Panc1 (cell line): ENCODE measurements around the gene TAB2. TPM values are rescaled to one million over a fixed set of nuclear protein-coding genes. Genes with fewer than 3 reads are reported as not detected.

Experiments used
- ATAC-seq: fragments of 200-7000 bp; cut with Tn5 transposase; 2 replicates; pipeline ENCODE4 v1.9.1; 2020; ENCODE audit warnings: mild to moderate bottlenecking, moderate library complexity
- BruUV-seq: library from RNA; stranded (reverse); fragments of 400-500 nt; replicated peaks from 2 replicates; lab custom pipeline; 2021; lab: Mats Ljungman, UMichigan
- CTCF ChIA-PET: fragments of 300-600 bp; sonication (Branson Sonifier 250); formaldehyde crosslinking; loops from one replicate; lab custom pipeline; 2022; ENCODE audit warnings: antibody characterized with exemption; lab: Charles Lee
- POLR2A ChIA-PET: fragments of 300-600 bp; sonication (Branson Sonifier 250); formaldehyde crosslinking; loops from one replicate; lab custom pipeline; 2022; ENCODE audit warnings: antibody characterized with exemption; lab: Charles Lee
- DNase-seq: peaks from one replicate; pipeline ENCODE4 v3.0.0-alpha.2; 2010; ENCODE audit warnings: low read depth, low spot score
- H3K27ac ChIP-seq: 2 replicates; pipeline ENCODE4 v1.5.1; 2011; ENCODE audit warnings: mild to moderate bottlenecking, low read length, inconsistent platforms
- H3K27me3 ChIP-seq: fragments of 200-500 bp; sonication (Bioruptor generic); 2 replicates; pipeline ENCODE4 v1.6.0; 2014; ENCODE audit warnings: low read length, inconsistent platforms; ENCODE audit not compliant: control insufficient read depth, insufficient read depth
- H3K36me3 ChIP-seq: fragments of 200-500 bp; sonication (Bioruptor generic); 2 replicates; pipeline ENCODE4 v1.5.1; 2014; ENCODE audit warnings: inconsistent platforms, mild to moderate bottlenecking, low read length, moderate library complexity; ENCODE audit not compliant: control insufficient read depth, insufficient read depth
- H3K4me1 ChIP-seq: 2 replicates; pipeline ENCODE4 v1.5.1; 2011; ENCODE audit warnings: inconsistent platforms, mild to moderate bottlenecking, low read length, moderate library complexity; ENCODE audit not compliant: control insufficient read depth, insufficient read depth
- H3K4me3 ChIP-seq, 2 experiments: 2 replicates each; pipeline ENCODE4 v1.5.1; 2011 to 2012; ENCODE audit warnings: low read depth in 2 of 2, low read length in 2 of 2, mild to moderate bottlenecking in 2 of 2, inconsistent platforms in 1 of 2, moderate library complexity in 1 of 2
- H3K9me3 ChIP-seq: fragments of 200-500 bp; sonication (Bioruptor generic); 2 replicates; pipeline ENCODE4 v1.5.1; 2014; ENCODE audit warnings: low read depth, mild to moderate bottlenecking, inconsistent platforms, low read length, moderate library complexity; ENCODE audit not compliant: control insufficient read depth, insufficient read depth
- POLR2AphosphoS5 ChIP-seq: IDR thresholded peaks from 2 replicates; pipeline ENCODE4 v1.6.1; 2012; ENCODE audit warnings: mild to moderate bottlenecking, low read depth, low read length, moderate library complexity
- SIN3A ChIP-seq: IDR thresholded peaks from 2 replicates; pipeline ENCODE4 v1.6.1; 2012; ENCODE audit warnings: low read depth, mild to moderate bottlenecking, low read length, moderate library complexity, borderline replicate concordance; ENCODE audit not compliant: insufficient read depth
- TCF7L2 ChIP-seq: IDR thresholded peaks from 2 replicates; pipeline ENCODE4 v1.6.1; 2011; ENCODE audit warnings: mild to moderate bottlenecking, low read depth, low read length, inconsistent platforms
- in situ Hi-C: cut with HindIII; loops from 2 replicates; pipeline ENCODE4 v1.10.0; 2016; ENCODE audit warnings: low sequenced_read_pairs, low pct_unique_long_range_greater_than_20kb
- intact Hi-C: fragments of 100-400 bp; cut with micrococcal nuclease; formaldehyde crosslinking; loops from one replicate; pipeline ENCODE4 v1.10.0; 2022; ENCODE audit not compliant: unreplicated experiment
- total RNA-seq: library from RNA; stranded (reverse); gene quantifications from one replicate; pipeline ENCODE4 v1.2.1, GENCODE V29; 2021; ENCODE audit not compliant: unreplicated experiment
- TF ChIP-seq, protein P1 (sequence below), 2 experiments: IDR thresholded peaks; 2 replicates each; pipeline ENCODE4 v1.6.1; 2011 to 2012; ENCODE audit warnings: low read depth in 2 of 2, control low read depth in 1 of 2, low read length in 1 of 2, mild to moderate bottlenecking in 1 of 2, moderate library complexity in 1 of 2; ENCODE audit not compliant: insufficient read depth in 1 of 2
- TF ChIP-seq, protein P2 (sequence below): fragments of 450-650 bp; IDR thresholded peaks from 2 replicates; pipeline ENCODE4 v1.5.1; 2017; ENCODE audit warnings: mild to moderate bottlenecking

TAB2 gene
- total RNA-seq, 1 experiment from 2014 or later = 47.2 TPM

DNA sequence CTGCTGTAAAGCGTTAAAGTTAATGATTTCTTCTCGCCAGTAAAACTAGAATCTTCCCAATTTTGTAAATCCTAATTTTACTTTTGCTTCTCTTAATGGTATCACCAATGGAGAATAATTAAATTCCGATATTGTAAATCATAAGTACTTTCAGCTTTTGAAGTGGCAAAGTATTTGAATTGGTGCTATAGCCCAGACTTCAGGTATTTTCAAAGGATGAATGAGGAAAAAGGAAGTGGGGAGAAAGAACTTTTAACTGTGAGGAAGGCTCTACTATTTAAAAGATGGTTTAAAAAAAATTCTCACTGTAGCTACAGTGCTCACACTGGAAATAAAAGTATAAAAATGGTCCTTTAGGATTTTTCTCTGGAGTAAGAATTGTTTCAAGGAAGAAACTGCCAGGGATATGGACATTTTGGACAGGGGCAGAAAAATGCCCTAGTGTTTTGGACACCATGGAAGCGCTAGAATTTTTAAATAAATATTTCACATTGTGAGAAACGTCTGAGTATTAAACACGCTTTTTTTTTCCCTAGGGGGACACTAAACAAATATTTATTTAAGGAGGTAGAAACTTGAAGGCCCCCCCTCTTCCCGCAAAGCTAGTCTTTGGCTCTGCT, 1.3 kb upstream of the TAB2 start:
- POLR2A ChIA-PET = no interaction called here
- CTCF ChIA-PET = no interaction called here
- TSS peak; percentile 95 for BruUV-seq
- Histone ChIP-seq H3K4me1 (peaks cover 19% of the 10 kb centered on the region), H3K9me3 (no peaks in the 10 kb centered on the region), H3K36me3 (no peaks in the 10 kb centered on the region; the same call in 1 of the 2 replicates), H3K27ac (peak overlapping the region; percentile 82), H3K27me3 (peaks cover 5% of the 10 kb centered on the region; the same call in 1 of the 2 replicates), H3K4me3 (peak overlapping the region; percentile 60 to 64)
- intact Hi-C loops = loop anchor here (10.0 kb wide), 1 partner anchor 231 kb away; no protein-coding TSS in a partner anchor
- in situ Hi-C loops = no loop called here
- DNase-seq (no peak), ATAC-seq (no peak)
- TF ChIP-seq POLR2AphosphoS5 = no peak
- TF ChIP-seq, protein P1, sequence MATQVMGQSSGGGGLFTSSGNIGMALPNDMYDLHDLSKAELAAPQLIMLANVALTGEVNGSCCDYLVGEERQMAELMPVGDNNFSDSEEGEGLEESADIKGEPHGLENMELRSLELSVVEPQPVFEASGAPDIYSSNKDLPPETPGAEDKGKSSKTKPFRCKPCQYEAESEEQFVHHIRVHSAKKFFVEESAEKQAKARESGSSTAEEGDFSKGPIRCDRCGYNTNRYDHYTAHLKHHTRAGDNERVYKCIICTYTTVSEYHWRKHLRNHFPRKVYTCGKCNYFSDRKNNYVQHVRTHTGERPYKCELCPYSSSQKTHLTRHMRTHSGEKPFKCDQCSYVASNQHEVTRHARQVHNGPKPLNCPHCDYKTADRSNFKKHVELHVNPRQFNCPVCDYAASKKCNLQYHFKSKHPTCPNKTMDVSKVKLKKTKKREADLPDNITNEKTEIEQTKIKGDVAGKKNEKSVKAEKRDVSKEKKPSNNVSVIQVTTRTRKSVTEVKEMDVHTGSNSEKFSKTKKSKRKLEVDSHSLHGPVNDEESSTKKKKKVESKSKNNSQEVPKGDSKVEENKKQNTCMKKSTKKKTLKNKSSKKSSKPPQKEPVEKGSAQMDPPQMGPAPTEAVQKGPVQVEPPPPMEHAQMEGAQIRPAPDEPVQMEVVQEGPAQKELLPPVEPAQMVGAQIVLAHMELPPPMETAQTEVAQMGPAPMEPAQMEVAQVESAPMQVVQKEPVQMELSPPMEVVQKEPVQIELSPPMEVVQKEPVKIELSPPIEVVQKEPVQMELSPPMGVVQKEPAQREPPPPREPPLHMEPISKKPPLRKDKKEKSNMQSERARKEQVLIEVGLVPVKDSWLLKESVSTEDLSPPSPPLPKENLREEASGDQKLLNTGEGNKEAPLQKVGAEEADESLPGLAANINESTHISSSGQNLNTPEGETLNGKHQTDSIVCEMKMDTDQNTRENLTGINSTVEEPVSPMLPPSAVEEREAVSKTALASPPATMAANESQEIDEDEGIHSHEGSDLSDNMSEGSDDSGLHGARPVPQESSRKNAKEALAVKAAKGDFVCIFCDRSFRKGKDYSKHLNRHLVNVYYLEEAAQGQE (IDR thresholded peaks at IDR 0.05; ENCODE audit: insufficient read depth in 1 of 2, low read depth in 2 of 2, low read length in 1 of 2) = no peak
- TF ChIP-seq TCF7L2 = no peak
- TF ChIP-seq SIN3A = no peak
- TF ChIP-seq, protein P2, sequence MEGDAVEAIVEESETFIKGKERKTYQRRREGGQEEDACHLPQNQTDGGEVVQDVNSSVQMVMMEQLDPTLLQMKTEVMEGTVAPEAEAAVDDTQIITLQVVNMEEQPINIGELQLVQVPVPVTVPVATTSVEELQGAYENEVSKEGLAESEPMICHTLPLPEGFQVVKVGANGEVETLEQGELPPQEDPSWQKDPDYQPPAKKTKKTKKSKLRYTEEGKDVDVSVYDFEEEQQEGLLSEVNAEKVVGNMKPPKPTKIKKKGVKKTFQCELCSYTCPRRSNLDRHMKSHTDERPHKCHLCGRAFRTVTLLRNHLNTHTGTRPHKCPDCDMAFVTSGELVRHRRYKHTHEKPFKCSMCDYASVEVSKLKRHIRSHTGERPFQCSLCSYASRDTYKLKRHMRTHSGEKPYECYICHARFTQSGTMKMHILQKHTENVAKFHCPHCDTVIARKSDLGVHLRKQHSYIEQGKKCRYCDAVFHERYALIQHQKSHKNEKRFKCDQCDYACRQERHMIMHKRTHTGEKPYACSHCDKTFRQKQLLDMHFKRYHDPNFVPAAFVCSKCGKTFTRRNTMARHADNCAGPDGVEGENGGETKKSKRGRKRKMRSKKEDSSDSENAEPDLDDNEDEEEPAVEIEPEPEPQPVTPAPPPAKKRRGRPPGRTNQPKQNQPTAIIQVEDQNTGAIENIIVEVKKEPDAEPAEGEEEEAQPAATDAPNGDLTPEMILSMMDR = no peak

DNA sequence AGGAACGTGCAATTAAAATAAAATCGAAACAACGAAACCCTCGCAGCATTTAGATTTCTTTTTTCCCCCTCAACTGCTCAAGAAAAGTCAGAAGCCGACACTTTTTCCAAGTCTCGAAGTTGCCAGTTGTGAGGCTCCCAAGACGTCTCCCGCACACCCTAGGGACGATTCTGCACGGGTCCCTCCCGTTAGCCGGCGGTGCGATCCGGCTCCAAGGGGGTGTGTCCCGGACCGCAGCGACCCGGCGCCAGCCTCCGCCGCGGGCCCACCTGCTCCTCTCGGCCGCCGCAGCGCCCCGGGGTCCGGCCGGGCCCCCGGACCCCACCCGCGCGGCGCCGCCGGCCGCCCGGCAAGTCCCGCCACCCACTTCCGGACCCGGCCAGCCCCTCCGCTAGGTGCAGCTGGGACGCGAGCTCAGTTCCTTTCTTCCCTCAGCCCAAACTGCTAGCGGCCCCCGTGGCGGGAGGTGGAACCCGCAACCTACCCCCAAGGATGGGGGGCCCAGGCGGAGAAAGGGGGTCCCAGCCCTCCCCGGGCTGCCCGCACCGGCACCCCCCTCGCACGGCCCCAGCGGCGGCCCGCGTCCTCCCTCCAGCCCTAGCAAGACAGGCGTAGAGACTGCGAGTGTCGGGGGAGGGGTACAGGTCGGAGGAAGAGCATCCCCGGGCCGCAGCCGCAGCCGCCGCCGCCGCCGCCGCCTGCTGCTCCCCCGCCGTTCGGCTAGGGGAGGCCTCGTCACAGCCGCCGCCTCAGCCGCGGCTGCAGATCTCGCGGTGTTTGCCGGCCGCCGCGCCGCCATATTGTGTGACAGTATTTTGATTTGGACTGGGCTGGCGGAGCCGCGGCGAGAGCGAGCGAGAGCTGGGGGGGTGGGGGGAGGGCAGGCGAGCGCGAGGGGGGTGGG, 520 bp upstream of the TAB2 start:
- intact Hi-C loops (loop anchor here (10.0 kb wide), 1 partner anchor 232 kb away; no protein-coding TSS in a partner anchor), in situ Hi-C loops (no loop called here)
- DNase-seq (no peak), ATAC-seq (peak; percentile 95)
- no TSS peak for BruUV-seq
- no peaks in the 10 kb centered on the region; the same call in 1 of the 2 replicates for H3K36me3 ChIP-seq
- H3K9me3 ChIP-seq = no peaks in the 10 kb centered on the region
- peaks cover 23% of the 10 kb centered on the region for H3K4me1 ChIP-seq
- H3K27me3 ChIP-seq = peaks cover 5% of the 10 kb centered on the region; the same call in 1 of the 2 replicates
- POLR2A ChIA-PET = interaction anchor here (0.5 to 0.6 kb wide), 2 partner anchors 28 to 172 kb away, joined by 3 to 5 read pairs; no protein-coding TSS in a partner anchor
- H3K27ac ChIP-seq = peak overlapping the region; percentile 82
- peak overlapping the region; percentile 60 to 83 for H3K4me3 ChIP-seq
- TF ChIP-seq, protein P2 = peak; percentile 1; the same call in 1 of the 2 replicates
- TF ChIP-seq POLR2AphosphoS5 = peak; percentile 66
- no peak for TF ChIP-seq SIN3A
- CTCF ChIA-PET = interaction anchor here (0.6 kb wide), 2 partner anchors 85 to 145 kb away, joined by 3 to 5 read pairs; no protein-coding TSS in a partner anchor
